HepG2 (cell line): Measurements from ENCODE around the gene TMEM236. TPM values are rescaled to one million over a fixed set of nuclear protein-coding genes. Genes with fewer than 3 reads are reported as not detected.

Experiments
- ATAC-seq: fragments of 200-7000 bp; cut with Tn5 transposase; 3 replicates; pipeline ENCODE4 v1.9.1; 2020; ENCODE audit warnings: mild to moderate bottlenecking, moderate library complexity
- BruUV-seq: library from RNA; stranded (reverse); fragments of 400-500 nt; replicated peaks from 2 replicates; lab custom pipeline; 2021; lab: Mats Ljungman, UMichigan
- CTCF ChIA-PET: fragments of 300-600 bp; formaldehyde crosslinking; extraction: SDS; loops from one replicate; lab custom pipeline; 2021; ENCODE audit warnings: low total read pairs, inconsistent platforms, low intra/inter-chr PET ratio; lab: Yijun Ruan, JAX
- POLR2A ChIA-PET: fragments of 350-600 bp; sonication (Branson Sonifier 250); formaldehyde crosslinking; loops from one replicate; lab custom pipeline; 2020; ENCODE audit warnings: antibody characterized with exemption, inconsistent platforms; lab: Yijun Ruan, JAX
- DNase-seq: peaks from one replicate; pipeline ENCODE4 v3.0.0-alpha.2; 2015; ENCODE audit warnings: low spot score
- FAIRE-seq: peaks from 3 replicates; lab custom pipeline; 2011; peaks lifted over from hg19 to GRCh38; lab: Jason Lieb, UNC
- H2AFZ ChIP-seq: one replicate; pipeline ENCODE4 v1.6.1; 2011; ENCODE audit warnings: low read length, inconsistent platforms
- H3K27ac ChIP-seq: fragments of 300-600 bp; 3 replicates; pipeline ENCODE4 v1.8.0; 2011; ENCODE audit warnings: mixed run types, mild to moderate bottlenecking, mixed read lengths, low read length, inconsistent platforms; ENCODE audit not compliant: insufficient read depth; ENCODE audit errors: extremely low read length
- H3K27me3 ChIP-seq, 2 experiments: fragments of 200-600 bp in 1 of 2; 2 replicates in 1 of 2; 3 replicates in 1 of 2; pipeline versions ENCODE4 v1.6.0 to v1.8.0; 2011; ENCODE audit warnings: low read length in 2 of 2, mild to moderate bottlenecking in 2 of 2, moderate library complexity in 2 of 2, inconsistent platforms in 1 of 2; ENCODE audit not compliant: insufficient read depth in 2 of 2, control insufficient read depth in 1 of 2
- H3K36me3 ChIP-seq, 2 experiments: fragments of 200-600 bp in 1 of 2; replicated peaks in 1 of 2; 2 replicates in 1 of 2; 3 replicates in 1 of 2; pipeline versions ENCODE4 v1.5.1 to v1.8.0; 2011; ENCODE audit warnings: low read length in 2 of 2, inconsistent platforms in 1 of 2; ENCODE audit not compliant: insufficient read depth in 2 of 2, control insufficient read depth in 1 of 2
- H3K4me1 ChIP-seq: 2 replicates; pipeline ENCODE4 v1.5.1; 2012; ENCODE audit warnings: low read length, inconsistent platforms; ENCODE audit not compliant: insufficient read depth
- H3K4me2 ChIP-seq: 2 replicates; pipeline ENCODE4 v1.6.0; 2011; ENCODE audit warnings: low read depth, low read length, inconsistent platforms
- H3K4me3 ChIP-seq, 3 experiments: fragments of 200-600 bp in 1 of 3; sonication (generic), shearing (Covaris generic) in 1 of 3; replicated peaks in 1 of 3; 2 replicates each; pipeline ENCODE4 v1.5.1; 2011 to 2016; ENCODE audit warnings: low read length in 3 of 3, inconsistent platforms in 2 of 3, low read depth in 2 of 3, mild to moderate bottlenecking in 2 of 3, control low read depth in 1 of 3, mixed read lengths in 1 of 3; ENCODE audit not compliant: insufficient read depth in 1 of 3
- H3K79me2 ChIP-seq: one replicate; pipeline ENCODE4 v1.6.1; 2011; ENCODE audit warnings: low read length, inconsistent platforms; ENCODE audit not compliant: insufficient read depth
- H3K9ac ChIP-seq: 2 replicates; pipeline ENCODE4 v1.6.0; 2011; ENCODE audit warnings: mild to moderate bottlenecking, low read depth, low read length, inconsistent platforms; ENCODE audit not compliant: insufficient read depth
- H3K9me3 ChIP-seq: 2 replicates; pipeline ENCODE4 v1.5.1; 2012; ENCODE audit warnings: mild to moderate bottlenecking, low read length
- H4K20me1 ChIP-seq: 2 replicates; pipeline ENCODE4 v1.6.0; 2011; ENCODE audit warnings: inconsistent platforms, mild to moderate bottlenecking, low read length, moderate library complexity; ENCODE audit not compliant: insufficient read depth
- AFF4 ChIP-seq: sonication (generic); formaldehyde crosslinking; IDR thresholded peaks from 2 replicates; pipeline ENCODE4 v1.4.0; 2020; ENCODE audit warnings: missing genetic modification reagents
- EEA1 ChIP-seq: sonication (generic); formaldehyde crosslinking; IDR thresholded peaks from 2 replicates; pipeline ENCODE4 v1.5.1; 2020; ENCODE audit warnings: mild to moderate bottlenecking, missing genetic modification reagents, borderline replicate concordance
- ELK4 ChIP-seq: sonication (generic); formaldehyde crosslinking; IDR thresholded peaks from 2 replicates; pipeline ENCODE4 v1.9.0; 2021; ENCODE audit warnings: missing genetic modification reagents, borderline replicate concordance
- GFI1 ChIP-seq: sonication (generic); formaldehyde crosslinking; IDR thresholded peaks from 2 replicates; pipeline ENCODE4 v1.5.0; 2020; ENCODE audit warnings: missing genetic modification reagents, mild to moderate bottlenecking, borderline replicate concordance
- KDM2A ChIP-seq: sonication (generic); formaldehyde crosslinking; IDR thresholded peaks from 2 replicates; pipeline ENCODE4 v1.4.0; 2020; ENCODE audit warnings: low read depth, missing genetic modification reagents, borderline replicate concordance
- MAF1 ChIP-seq: sonication (generic); formaldehyde crosslinking; IDR thresholded peaks from 2 replicates; pipeline ENCODE4 v1.5.0; 2020; ENCODE audit warnings: missing genetic modification reagents, borderline replicate concordance
- MTA3 ChIP-seq: sonication (generic); formaldehyde crosslinking; IDR thresholded peaks from 2 replicates; pipeline ENCODE4 v1.4.0; 2020; ENCODE audit warnings: missing genetic modification reagents
- TAF15 ChIP-seq: fragments of 200-400 bp; formaldehyde crosslinking; IDR thresholded peaks from one replicate; pipeline ENCODE4 v1.6.1; 2018; ENCODE audit warnings: mild to moderate bottlenecking, low read depth, low read length; ENCODE audit not compliant: poor library complexity, severe bottlenecking
- TCF12 ChIP-seq, 2 experiments: fragments of 450-650 bp in 1 of 2; sonication (generic) in 1 of 2; formaldehyde crosslinking in 1 of 2; IDR thresholded peaks; 2 replicates each; pipeline versions ENCODE4 v1.6.1 to v1.8.0; 2017 to 2022; ENCODE audit warnings: antibody characterized with exemption in 1 of 2, mild to moderate bottlenecking in 1 of 2, missing genetic modification reagents in 1 of 2, moderate library complexity in 1 of 2
- TEAD2 ChIP-seq: sonication (generic); formaldehyde crosslinking; IDR thresholded peaks from 2 replicates; pipeline ENCODE4 v1.9.0; 2021; ENCODE audit warnings: missing genetic modification reagents
- TFDP2 ChIP-seq: sonication (generic); formaldehyde crosslinking; IDR thresholded peaks from 2 replicates; pipeline ENCODE4 v1.4.0; 2020; ENCODE audit warnings: missing genetic modification reagents
- ZNF337 ChIP-seq: sonication (generic); formaldehyde crosslinking; IDR thresholded peaks from 2 replicates; pipeline ENCODE4 v1.5.1; 2020; ENCODE audit warnings: missing genetic modification reagents, low read depth, mild to moderate bottlenecking, borderline replicate concordance
- ZNF598 ChIP-seq: sonication (generic); formaldehyde crosslinking; IDR thresholded peaks from 2 replicates; pipeline ENCODE4 v1.5.1; 2020; ENCODE audit warnings: mild to moderate bottlenecking, missing genetic modification reagents, borderline replicate concordance
- ZNF737 ChIP-seq: sonication (generic); formaldehyde crosslinking; IDR thresholded peaks from 2 replicates; pipeline ENCODE4 v1.5.0; 2020; ENCODE audit warnings: missing genetic modification reagents, mild to moderate bottlenecking, borderline replicate concordance
- WGBS: methylation state at CpG from one replicate; pipeline ENCODE4 v1.1.6; 2017; ENCODE audit warnings: low lambda C conversion rate; 5-methylcytosine and 5-hydroxymethylcytosine counted together
- in situ Hi-C: cut with HindIII; loops from 2 replicates; pipeline ENCODE4 v1.10.0; 2017; ENCODE audit warnings: low pct_unique_long_range_greater_than_20kb; ENCODE audit not compliant: extremely low pct_ligation_motif_present
- intact Hi-C: fragments of 100-400 bp; cut with micrococcal nuclease; formaldehyde crosslinking; loops from one replicate; pipeline ENCODE4 v1.10.0; 2022; ENCODE audit not compliant: unreplicated experiment
- polyA plus RNA-seq, 8 experiments: library from polyadenylated mRNA; depleted of rRNA in 3 of 8; stranded (reverse) in 7 of 8; unstranded in 1 of 8; fragments of >200 nt; fragmentation: Illumina TruSeq in 4 of 8; extraction: Trizol in 4 of 8; gene quantifications; 2 replicates each; pipeline versions ENCODE4 v1.2.1 to v1.2.3, GENCODE V29; 2011 to 2016; ENCODE audit warnings: low read depth in 4 of 8, missing spikeins in 1 of 8, mixed read lengths in 1 of 8; ENCODE audit not compliant: insufficient read depth in 1 of 8
- total RNA-seq, 5 experiments: library from RNA; depleted of rRNA; stranded (reverse); fragments of >200 nt; fragmentation: Illumina TruSeq; extraction: Trizol; gene quantifications; 2 replicates each; pipeline ENCODE4 v1.2.3, GENCODE V29; 2016; ENCODE audit warnings: low read depth in 1 of 5

TMEM236 gene
- total and polyA plus RNA-seq, 2 of the 13 experiments (the other 11 are each of a cell fraction or from before 2014, with no cell fraction given), result 0.04 to 0.08 TPM

GRCh38 chr10:17782921-17783665 lies 31.1 kb downstream of the TMEM236 start:
- in situ Hi-C loops, result no loop called here
- FAIRE-seq, result no peak

GRCh38 chr10:17783751-17784150 lies 31.8 kb downstream of the TMEM236 start:
- no peaks in the 10 kb centered on the region for H3K79me2 ChIP-seq
- ATAC-seq (no peak), DNase-seq (no peak), FAIRE-seq (no peak)
- no peak overlapping the region for H3K9ac ChIP-seq
- no peaks in the 10 kb centered on the region for H3K36me3 ChIP-seq
- 11% methylated on average over 1 of the region's 1 CpG for WGBS
- CTCF ChIA-PET, result no interaction called here
- intact Hi-C loops, result no loop called here
- H4K20me1 ChIP-seq, result no peaks in the 10 kb centered on the region
- no peak overlapping the region for H3K4me2 ChIP-seq
- H3K27me3 ChIP-seq, result peaks cover 0 to 6% of the 10 kb centered on the region in 2 experiments; a peak in 3 of 5 replicates
- H3K4me3 ChIP-seq, result no peak overlapping the region
- H3K27ac ChIP-seq, result no peak overlapping the region
- POLR2A ChIA-PET, result no interaction called here
- H2AFZ ChIP-seq, result no peak overlapping the region
- H3K9me3 ChIP-seq, result no peaks in the 10 kb centered on the region
- in situ Hi-C loops, result no loop called here
- no peaks in the 10 kb centered on the region for H3K4me1 ChIP-seq
- no TSS peak for BruUV-seq
- TF ChIP-seq AFF4 (CRISPR knock-in tag) (no peak), TAF15 (no peak), ELK4 (CRISPR knock-in tag) (no peak), TEAD2 (CRISPR knock-in tag) (no peak), ZNF598 (CRISPR knock-in tag) (no peak)

More at GRCh38 chr10:17782921-17783665, 31.1 kb downstream of the TMEM236 start:
- Histone ChIP-seq H2AFZ (no peak overlapping the region), H3K27ac (no peak overlapping the region), H3K36me3 (no peaks in the 10 kb centered on the region), H4K20me1 (no peaks in the 10 kb centered on the region), H3K27me3 (peaks cover 0 to 6% of the 10 kb centered on the region in 2 experiments; a peak in 2 of 5 replicates), H3K4me1 (no peaks in the 10 kb centered on the region), H3K9ac (no peak overlapping the region), H3K79me2 (no peaks in the 10 kb centered on the region), H3K4me3 (no peak overlapping the region), H3K4me2 (no peak overlapping the region), H3K9me3 (no peaks in the 10 kb centered on the region)
- POLR2A ChIA-PET, result no interaction called here
- ATAC-seq (no peak), DNase-seq (no peak)
- TF ChIP-seq ZNF337, result no peak
- no peak for TF ChIP-seq MAF1 (CRISPR knock-in tag)
- no peak for TF ChIP-seq MTA3
- TF ChIP-seq TFDP2, result no peak
- TF ChIP-seq ZNF737 (CRISPR knock-in tag), result no peak
- TF ChIP-seq GFI1 (CRISPR knock-in tag), result no peak
- no peak for TF ChIP-seq TCF12 (IDR thresholded peaks at IDR 0.05)
- no peak for TF ChIP-seq TCF12 (CRISPR knock-in tag; IDR thresholded peaks at IDR 0.05)
- no peak for TF ChIP-seq EEA1 (CRISPR knock-in tag)
- no peak for TF ChIP-seq KDM2A (CRISPR knock-in tag)
- WGBS, result 23% methylated on average over 13 of the region's 16 CpGs
- no TSS peak for BruUV-seq
- intact Hi-C loops, result no loop called here
- CTCF ChIA-PET, result no interaction called here
